Transverse colon (tissue), 4 donors: ENCODE results near the gene B3GALT5. TPM values are rescaled to one million over a fixed set of nuclear protein-coding genes. Genes with fewer than 3 reads are reported as not detected.

Experiments
- DNase-seq: peaks from one replicate; pipeline ENCODE4 v3.0.0-alpha.2; 2019
- H3K27ac ChIP-seq, 4 donors: fragments of 200-600 bp; sonication (generic); 2 replicates each; pipeline ENCODE4 v1.5.1; 2016 to 2018; ENCODE audit warnings: inconsistent platforms in 4 of 4
- H3K27me3 ChIP-seq: fragments of 200-600 bp; sonication (generic); 2 replicates; pipeline ENCODE4 v1.5.1; 2017; ENCODE audit warnings: inconsistent platforms
- H3K36me3 ChIP-seq, 4 donors: fragments of 200-600 bp; sonication (generic); 2 replicates each; pipeline ENCODE4 v1.5.1; 2017 to 2019; ENCODE audit warnings: inconsistent platforms in 4 of 4
- H3K4me1 ChIP-seq, 4 donors: fragments of 200-600 bp; sonication (generic); 2 replicates each; pipeline ENCODE4 v1.5.1; 2017 to 2020; ENCODE audit warnings: inconsistent platforms in 4 of 4
- H3K4me3 ChIP-seq, 4 donors: fragments of 200-600 bp; sonication (generic); 1 replicate in 1 of 4; 2 replicates in 3 of 4; pipeline versions ENCODE4 v1.5.1 to v1.6.1; 2017 to 2019; ENCODE audit warnings: inconsistent platforms in 4 of 4
- H3K9me3 ChIP-seq, 2 donors: fragments of 200-600 bp; sonication (generic); 2 replicates each; pipeline ENCODE4 v1.5.1; 2017 to 2019; ENCODE audit warnings: inconsistent platforms in 2 of 2
- CTCF ChIP-seq, 5 experiments: fragments of 200-600 bp in 3 of 5; fragments of 450-650 bp in 2 of 5; sonication (generic) in 3 of 5; IDR thresholded peaks; 1 replicate in 2 of 5; 2 replicates in 3 of 5; pipeline ENCODE4 v1.5.1; 2016 to 2017; ENCODE audit warnings: antibody characterized with exemption in 5 of 5, inconsistent platforms in 3 of 5, mild to moderate bottlenecking in 2 of 5, moderate library complexity in 1 of 5
- EP300 ChIP-seq: sonication (generic); formaldehyde crosslinking; IDR thresholded peaks from one replicate; pipeline ENCODE4 v1.6.1; 2017; ENCODE audit warnings: antibody characterized with exemption, low read depth
- POLR2A ChIP-seq: fragments of 450-650 bp; IDR thresholded peaks from one replicate; pipeline ENCODE4 v1.6.1; 2016; ENCODE audit warnings: antibody characterized with exemption, mild to moderate bottlenecking, moderate library complexity
- POLR2AphosphoS5 ChIP-seq, 3 donors: sonication (generic); formaldehyde crosslinking; IDR thresholded peaks; one replicate each; pipeline ENCODE4 v1.6.1; 2016; ENCODE audit warnings: antibody characterized with exemption in 3 of 3
- WGBS, 2 donors: methylation state at CpG; one replicate each; pipeline ENCODE4 v1.1.5; 2018; ENCODE audit warnings: low coverage in 1 of 2; 5-methylcytosine and 5-hydroxymethylcytosine counted together
- in situ Hi-C, 4 donors: fragments of 200-750 bp; cut with MboI; loops; one replicate each; pipeline versions ENCODE4 v1.15.0 to v1.15.1; 2017; ENCODE audit warnings: low sequenced_read_pairs in 3 of 4, low pct_ligation_motif_present in 1 of 4, low pct_unique_long_range_greater_than_20kb in 1 of 4
- intact Hi-C: fragments of 100-400 bp; cut with DNase I; formaldehyde crosslinking; loops from one replicate; pipeline ENCODE4 v1.15.1; 2023; ENCODE audit warnings: low total_unique reads
- total RNA-seq, 4 donors: library from RNA; depleted of rRNA; stranded (reverse); fragments of >200 nt; gene quantifications; one replicate each; pipeline ENCODE4 v1.1.0, GENCODE V29; 2016

B3GALT5 gene
- total RNA-seq, 4 donors from 2014 or later: 31.4 to 81.9 (median 44.0) TPM

DNA sequence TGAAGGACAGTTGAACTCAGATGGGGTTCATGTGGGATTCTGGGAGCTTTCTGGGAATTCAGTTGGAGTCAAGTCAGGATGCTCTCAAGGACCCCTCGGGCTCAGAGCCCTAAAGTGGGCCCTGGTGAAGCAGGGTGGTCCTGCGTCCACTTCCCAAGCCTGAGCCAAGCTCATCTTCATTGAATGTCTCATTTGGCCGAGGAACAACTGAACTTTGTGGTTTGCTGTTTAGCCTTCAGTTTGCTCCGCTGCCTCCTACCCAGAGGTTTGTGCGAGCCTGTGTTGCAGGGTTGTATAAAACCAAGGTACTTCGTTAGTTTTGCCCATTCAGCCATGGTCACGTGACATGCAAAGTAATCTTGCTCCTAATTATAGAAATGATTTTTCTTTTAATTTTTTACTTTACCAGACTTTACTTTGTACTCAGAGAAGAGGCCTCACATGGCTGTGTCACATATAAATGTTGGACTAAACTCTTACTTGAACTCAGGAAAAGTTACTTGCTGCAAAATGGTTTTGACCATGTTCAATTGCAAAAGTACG, 49.7 kb downstream of the B3GALT5 start:
- Histone ChIP-seq H3K27me3 (no peaks in the 10 kb centered on the region), H3K4me1 (peaks cover 8 to 25% (median 14%) of the 10 kb centered on the region in 4 donors), H3K9me3 (no peaks in the 10 kb centered on the region), H3K4me3 (no peak overlapping the region), H3K36me3 (no peaks in the 10 kb centered on the region), H3K27ac (no peak overlapping the region)
- DNase-seq: no peak
- 81 to 86% methylated on average over 5 to 8 of the region's 8 CpGs for WGBS, 2 donors
- in situ Hi-C loops (no loop called here), intact Hi-C loops (no loop called here)
- no peak for TF ChIP-seq CTCF (IDR thresholded peaks at IDR 0.05)
- TF ChIP-seq EP300: no peak

- WGBS, 2 donors: 94 to 95% methylated on average over 3 to 10 of the region's 10 CpGs
- DNase-seq: no peak
- in situ Hi-C loops: no loop called here
- no peaks in the 10 kb centered on the region for H3K27me3 ChIP-seq
- intact Hi-C loops: no loop called here
- no peaks in the 10 kb centered on the region for H3K36me3 ChIP-seq
- no peak overlapping the region for H3K4me3 ChIP-seq
- peaks cover 8 to 20% (median 14%) of the 10 kb centered on the region in 4 donors for H3K4me1 ChIP-seq
- no peak overlapping the region for H3K27ac ChIP-seq
- no peak for TF ChIP-seq CTCF (IDR thresholded peaks at IDR 0.05)
- no peak for TF ChIP-seq POLR2A
- no peak for TF ChIP-seq POLR2AphosphoS5 (IDR thresholded peaks at IDR 0.05)
- TF ChIP-seq EP300: no peak
- H3K9me3 ChIP-seq: no peaks in the 10 kb centered on the region
These were observed 50.3 kb downstream of the B3GALT5 start for GRCh38 chr21:39663066-39663465.

GRCh38 chr21:39663742-39664492, 51.2 kb downstream of the B3GALT5 start:
- H3K27ac ChIP-seq: no peak overlapping the region
- H3K36me3 ChIP-seq: no peaks in the 10 kb centered on the region
- in situ Hi-C loops: no loop called here
- H3K27me3 ChIP-seq: no peaks in the 10 kb centered on the region
- 84 to 89% methylated on average over 7 to 15 of the region's 15 CpGs for WGBS, 2 donors
- TF ChIP-seq CTCF (IDR thresholded peaks at IDR 0.05) (no peak), POLR2A (no peak), EP300 (no peak), POLR2AphosphoS5 (IDR thresholded peaks at IDR 0.05) (no peak)
- intact Hi-C loops: no loop called here
- no peak overlapping the region for H3K4me3 ChIP-seq
- DNase-seq: no peak
- H3K9me3 ChIP-seq: no peaks in the 10 kb centered on the region
- peaks cover 8 to 16% (median 14%) of the 10 kb centered on the region in 4 donors for H3K4me1 ChIP-seq

GRCh38 chr21:39664586-39664985, 51.8 kb downstream of the B3GALT5 start:
- intact Hi-C loops (no loop called here), in situ Hi-C loops (no loop called here)
- no peak for TF ChIP-seq POLR2AphosphoS5 (IDR thresholded peaks at IDR 0.05)
- no peak for TF ChIP-seq CTCF (IDR thresholded peaks at IDR 0.05)
- no peak for TF ChIP-seq EP300
- TF ChIP-seq POLR2A: no peak
- no peak overlapping the region for H3K27ac ChIP-seq
- no peak for DNase-seq
- H3K4me3 ChIP-seq: no peak overlapping the region
- WGBS, 2 donors: 86 to 90% methylated on average over 4 to 12 of the region's 12 CpGs
- no peaks in the 10 kb centered on the region for H3K27me3 ChIP-seq
- H3K36me3 ChIP-seq: no peaks in the 10 kb centered on the region
- H3K4me1 ChIP-seq: peaks cover 8 to 14% (median 12%) of the 10 kb centered on the region in 4 donors
- no peaks in the 10 kb centered on the region for H3K9me3 ChIP-seq
